GM12878 (cell line): ENCODE measurements around the gene AGAP2. TPM values are rescaled to one million over a fixed set of nuclear protein-coding genes. Genes with fewer than 3 reads are reported as not detected.

Experiments
- E2F8 ChIP-seq: fragments of 450-650 bp; IDR thresholded peaks from 2 replicates; pipeline ENCODE4 v1.6.1; 2018; ENCODE audit warnings: mild to moderate bottlenecking, low read depth, moderate library complexity; ENCODE audit not compliant: partially characterized antibody
- ELK1 ChIP-seq: IDR thresholded peaks from 2 replicates; pipeline ENCODE4 v1.6.1; 2012; ENCODE audit warnings: low read depth, low read length, improper control_type of control experiment
- ETV6 ChIP-seq, 2 experiments: fragments of 450-650 bp in 1 of 2; IDR thresholded peaks in 1 of 2; conservative IDR thresholded peaks in 1 of 2; 2 replicates each; pipeline ENCODE4 v1.6.1; 2014; ENCODE audit warnings: antibody characterized with exemption in 1 of 2, borderline replicate concordance in 1 of 2, low read depth in 1 of 2, mild to moderate bottlenecking in 1 of 2, moderate library complexity in 1 of 2
- HCFC1 ChIP-seq: fragments of 150-350 bp; IDR thresholded peaks from 2 replicates; pipeline ENCODE4 v1.6.1; 2014; ENCODE audit warnings: low read length
- HDGF ChIP-seq: fragments of 450-650 bp; IDR thresholded peaks from 2 replicates; pipeline ENCODE4 v1.6.1; 2016; ENCODE audit warnings: antibody characterized with exemption
- KLF5 ChIP-seq: fragments of 450-650 bp; IDR thresholded peaks from 2 replicates; pipeline ENCODE4 v1.6.1; 2014; ENCODE audit warnings: mild to moderate bottlenecking; ENCODE audit not compliant: partially characterized antibody
- MEF2A ChIP-seq: IDR thresholded peaks from 2 replicates; pipeline ENCODE4 v1.6.1; 2011; ENCODE audit warnings: low read depth, mild to moderate bottlenecking, low read length, moderate library complexity; ENCODE audit not compliant: insufficient read depth
- NRF1 ChIP-seq: conservative IDR thresholded peaks from 2 replicates; pipeline ENCODE4 v1.6.1; 2011; ENCODE audit warnings: mild to moderate bottlenecking, low read depth, low read length, improper control_type of control experiment
- POLR2AphosphoS2 ChIP-seq: IDR thresholded peaks from 2 replicates; pipeline ENCODE4 v1.6.1; 2011; ENCODE audit warnings: low read depth, mild to moderate bottlenecking, low read length, improper control_type of control experiment, moderate library complexity
- POLR2AphosphoS5 ChIP-seq: IDR thresholded peaks from 2 replicates; pipeline ENCODE4 v1.6.1; 2011; ENCODE audit warnings: mild to moderate bottlenecking, low read length, inconsistent platforms
- RB1 ChIP-seq: fragments of 450-650 bp; formaldehyde crosslinking; IDR thresholded peaks from 2 replicates; pipeline ENCODE4 v1.6.1; 2017; ENCODE audit warnings: mild to moderate bottlenecking, borderline replicate concordance
- SIX5 ChIP-seq: IDR thresholded peaks from 2 replicates; pipeline ENCODE4 v1.6.1; 2011; ENCODE audit warnings: mild to moderate bottlenecking, low read depth, low read length, moderate library complexity; ENCODE audit not compliant: severe bottlenecking
- SMAD5 ChIP-seq: IDR thresholded peaks from 2 replicates; pipeline ENCODE4 v1.6.1; 2016; ENCODE audit warnings: antibody characterized with exemption, low read depth
- SMARCA5 ChIP-seq: fragments of 450-650 bp; IDR thresholded peaks from 2 replicates; pipeline ENCODE4 v1.6.1; 2017; ENCODE audit warnings: mild to moderate bottlenecking
- STAT1 ChIP-seq: fragments of 450-650 bp; conservative IDR thresholded peaks from 2 replicates; pipeline ENCODE4 v1.6.1; 2014; ENCODE audit warnings: antibody characterized with exemption, mild to moderate bottlenecking
- SUZ12 ChIP-seq: fragments of 200-600 bp; sonication (generic); IDR thresholded peaks from one replicate; pipeline ENCODE4 v1.6.1; 2018; ENCODE audit warnings: antibody characterized with exemption, mild to moderate bottlenecking; ENCODE audit not compliant: unreplicated experiment
- TBL1XR1 ChIP-seq: IDR thresholded peaks from 2 replicates; pipeline ENCODE4 v1.6.1; 2012; ENCODE audit warnings: low read depth, low read length, improper control_type of control experiment
- TCF12 ChIP-seq: IDR thresholded peaks from 2 replicates; pipeline ENCODE4 v1.6.1; 2011; ENCODE audit warnings: low read depth, mild to moderate bottlenecking, low read length
- TCF3 ChIP-seq: IDR thresholded peaks from 2 replicates; pipeline ENCODE4 v1.6.1; 2012; ENCODE audit warnings: low read depth, mild to moderate bottlenecking, low read length, borderline replicate concordance; ENCODE audit not compliant: insufficient read depth
- WRNIP1 ChIP-seq: IDR thresholded peaks from 2 replicates; pipeline ENCODE4 v1.6.1; 2011; ENCODE audit warnings: low read depth, low read length, improper control_type of control experiment, borderline replicate concordance
- YY1 ChIP-seq: IDR thresholded peaks from 2 replicates; pipeline ENCODE4 v1.6.1; 2011; ENCODE audit warnings: low read depth, mild to moderate bottlenecking, low read length
- ZNF207 ChIP-seq: fragments of 450-650 bp; IDR thresholded peaks from 2 replicates; pipeline ENCODE4 v1.6.1; 2014; ENCODE audit warnings: antibody characterized with exemption, mild to moderate bottlenecking, borderline replicate concordance
- ZNF622 ChIP-seq: fragments of 450-650 bp; IDR thresholded peaks from 2 replicates; pipeline ENCODE4 v1.6.1; 2017; ENCODE audit warnings: mild to moderate bottlenecking, inconsistent platforms
- polyA plus RNA-seq, 11 experiments: library from polyadenylated mRNA; depleted of rRNA in 4 of 11; unstranded in 6 of 11; stranded (reverse) in 5 of 11; fragments of >200 nt; fragmentation: Nextera tagmentation in 4 of 11; fragmentation: Illumina TruSeq in 1 of 11; extraction: Ambion mirVana in 4 of 11; extraction: Trizol in 1 of 11; gene quantifications; 1 replicate in 1 of 11; 2 replicates in 10 of 11; pipeline versions ENCODE4 v1.2.1 to v1.2.3, GENCODE V29; 2011 to 2016; ENCODE audit warnings: inconsistent platforms in 2 of 11, missing spikeins in 2 of 11, low read depth in 1 of 11
- total RNA-seq, 4 experiments: library from RNA; depleted of rRNA in 3 of 4; stranded (reverse); fragments of >200 nt in 3 of 4; fragmentation: Illumina TruSeq in 1 of 4; extraction: Trizol in 1 of 4; gene quantifications; 2 replicates each; pipeline versions ENCODE4 v1.2.1 to v1.2.3, GENCODE V29; 2013 to 2021
- TF ChIP-seq, protein P1 (sequence below): fragments of 450-650 bp; IDR thresholded peaks from 2 replicates; pipeline ENCODE4 v1.6.1; 2017; ENCODE audit warnings: antibody characterized with exemption, mild to moderate bottlenecking, moderate library complexity

The AGAP2 gene
- total and polyA plus RNA-seq, 10 of the 15 experiments (the other 5 are each of a cell fraction or from before 2014, with no cell fraction given), result 0.29 to 19.8 (median 11.0) TPM

DNA sequence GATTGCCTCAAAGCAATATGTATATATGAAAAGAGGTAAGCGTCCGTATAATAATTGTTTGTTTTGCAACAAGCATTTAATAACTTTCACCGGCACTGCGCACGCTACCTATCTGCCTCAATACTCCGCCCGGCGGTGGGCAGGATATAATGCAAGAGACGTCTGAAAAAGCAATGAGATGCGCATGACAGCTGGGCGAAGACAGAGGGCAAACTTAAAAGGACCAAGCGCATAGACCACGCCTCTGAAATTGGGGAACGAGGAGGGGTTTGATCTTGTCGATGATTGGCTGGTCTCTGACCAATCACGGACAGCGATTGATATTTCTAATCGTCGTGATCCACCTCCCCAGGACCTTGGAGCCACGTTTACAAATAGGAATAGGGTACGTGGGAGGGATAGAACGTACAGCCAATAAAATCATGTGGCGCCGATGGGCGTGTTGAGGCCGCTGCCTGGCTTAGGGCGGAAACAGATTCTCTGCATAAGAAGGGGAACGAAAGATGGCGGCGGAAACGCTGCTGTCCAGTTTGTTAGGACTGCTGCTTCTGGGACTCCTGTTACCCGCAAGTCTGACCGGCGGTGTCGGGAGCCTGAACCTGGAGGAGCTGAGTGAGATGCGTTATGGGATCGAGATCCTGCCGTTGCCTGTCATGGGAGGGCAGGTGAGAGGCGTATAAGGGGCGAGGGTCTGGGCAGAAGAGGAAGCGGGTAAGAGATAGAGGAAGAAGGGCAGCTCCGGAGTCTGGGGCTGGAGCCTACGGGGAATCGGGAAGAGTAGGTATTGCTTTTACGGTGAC, 44.7 kb downstream of the AGAP2 start, which contains the start of gene OS9 (continued):
- TF ChIP-seq STAT1 (0 out of 2 replicates have a peak, but pooled peaks have one; percentile 24), ZNF622 (no peak), SIX5 (peak; percentile 68), RB1 (peak; percentile 77; the same call in 1 of the 2 replicates), NRF1 (peak; percentile 84), SMARCA5 (peak; percentile 61; the same call in 1 of the 2 replicates), ZNF207 (0 out of 2 replicates have a peak, but pooled peaks have one; percentile 53), TBL1XR1 (no peak), ETV6 (conservative IDR thresholded peaks at IDR 0.05 in 1 of 2, IDR thresholded peaks at IDR 0.05 in 1 of 2; ENCODE audit: borderline replicate concordance in 1 of 2, low read depth in 1 of 2) (0 out of 4 replicates have a peak, but pooled peaks of 1 of the 2 experiments have one; percentile 10), YY1 (peak; percentile 96), MEF2A (no peak), ELK1 (peak; percentile 39; the same call in 1 of the 2 replicates), TCF12 (0 out of 2 replicates have a peak, but pooled peaks have one; percentile 48), SMAD5 (peak; percentile 87; the same call in 1 of the 2 replicates), POLR2AphosphoS2 (peak; percentile 93), SUZ12 (no peak), E2F8 (no peak), HDGF (peak; percentile 71; the same call in 1 of the 2 replicates), HCFC1 (peak; percentile 77), POLR2AphosphoS5 (peak; percentile 96), TCF3 (peak; percentile 48; the same call in 1 of the 2 replicates), WRNIP1 (no peak), KLF5 (peak; percentile 41)
- TF ChIP-seq, protein P1, sequence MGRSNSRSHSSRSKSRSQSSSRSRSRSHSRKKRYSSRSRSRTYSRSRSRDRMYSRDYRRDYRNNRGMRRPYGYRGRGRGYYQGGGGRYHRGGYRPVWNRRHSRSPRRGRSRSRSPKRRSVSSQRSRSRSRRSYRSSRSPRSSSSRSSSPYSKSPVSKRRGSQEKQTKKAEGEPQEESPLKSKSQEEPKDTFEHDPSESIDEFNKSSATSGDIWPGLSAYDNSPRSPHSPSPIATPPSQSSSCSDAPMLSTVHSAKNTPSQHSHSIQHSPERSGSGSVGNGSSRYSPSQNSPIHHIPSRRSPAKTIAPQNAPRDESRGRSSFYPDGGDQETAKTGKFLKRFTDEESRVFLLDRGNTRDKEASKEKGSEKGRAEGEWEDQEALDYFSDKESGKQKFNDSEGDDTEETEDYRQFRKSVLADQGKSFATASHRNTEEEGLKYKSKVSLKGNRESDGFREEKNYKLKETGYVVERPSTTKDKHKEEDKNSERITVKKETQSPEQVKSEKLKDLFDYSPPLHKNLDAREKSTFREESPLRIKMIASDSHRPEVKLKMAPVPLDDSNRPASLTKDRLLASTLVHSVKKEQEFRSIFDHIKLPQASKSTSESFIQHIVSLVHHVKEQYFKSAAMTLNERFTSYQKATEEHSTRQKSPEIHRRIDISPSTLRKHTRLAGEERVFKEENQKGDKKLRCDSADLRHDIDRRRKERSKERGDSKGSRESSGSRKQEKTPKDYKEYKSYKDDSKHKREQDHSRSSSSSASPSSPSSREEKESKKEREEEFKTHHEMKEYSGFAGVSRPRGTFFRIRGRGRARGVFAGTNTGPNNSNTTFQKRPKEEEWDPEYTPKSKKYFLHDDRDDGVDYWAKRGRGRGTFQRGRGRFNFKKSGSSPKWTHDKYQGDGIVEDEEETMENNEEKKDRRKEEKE, result no peak
